Memory B cell (primary cell): ENCODE data around the gene UGGT2.

Experiments
- ATAC-seq: fragments of 150-1000 bp; cut with Tn5 transposase; 2 replicates; pipeline ENCODE4 v1.10.0; 2021; ENCODE audit warnings: low read depth, mild to moderate bottlenecking, moderate library complexity
- DNase-seq, 2 donors: peaks; one replicate each; pipeline ENCODE4 v3.0.0; 2022; ENCODE audit warnings: low spot score in 2 of 2
- H3K27ac Mint-ChIP-seq: one replicate; pipeline ENCODE4 v1.8.0; 2022; ENCODE audit warnings: mild to moderate bottlenecking, moderate library complexity, mixed read lengths
- H3K27me3 Mint-ChIP-seq: one replicate; pipeline ENCODE4 v1.8.0; 2022; ENCODE audit warnings: mixed read lengths
- H3K36me3 Mint-ChIP-seq: one replicate; pipeline ENCODE4 v1.8.0; 2022; ENCODE audit warnings: mild to moderate bottlenecking, mixed read lengths
- H3K4me1 Mint-ChIP-seq: one replicate; pipeline ENCODE4 v1.8.0; 2022; ENCODE audit warnings: mixed read lengths
- H3K4me3 Mint-ChIP-seq: one replicate; pipeline ENCODE4 v1.8.0; 2022; ENCODE audit warnings: mild to moderate bottlenecking, moderate library complexity, mixed read lengths
- H3K9me3 Mint-ChIP-seq: one replicate; pipeline ENCODE4 v1.8.0; 2022; ENCODE audit warnings: mixed read lengths

The UGGT2 gene

DNA sequence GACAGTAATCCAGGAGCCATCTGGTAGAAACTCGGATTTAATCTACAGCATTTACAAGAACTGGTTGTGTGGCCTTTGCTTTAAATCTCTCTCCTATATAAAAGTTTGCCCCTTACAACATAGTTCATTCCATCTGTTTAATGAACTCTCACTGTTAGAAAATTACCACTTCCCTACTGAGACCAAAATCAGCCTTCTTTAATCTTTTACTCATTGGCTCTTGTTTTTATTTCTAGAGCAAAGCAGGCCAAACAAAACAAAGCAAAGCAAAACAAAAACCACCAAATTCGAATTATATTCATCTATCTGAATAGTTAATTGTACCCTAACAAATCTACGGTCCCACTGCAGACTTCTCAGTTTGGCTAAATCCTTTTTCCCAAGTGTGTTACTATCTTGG is 127.0 kb downstream of the UGGT2 start:
- no peak overlapping the region for H3K4me3 Mint-ChIP-seq
- no peak overlapping the region for H3K27ac Mint-ChIP-seq
- no peaks in the 10 kb centered on the region for H3K4me1 Mint-ChIP-seq
- no peaks in the 10 kb centered on the region for H3K36me3 Mint-ChIP-seq
- DNase-seq = no peak
- H3K9me3 Mint-ChIP-seq = peaks cover 3% of the 10 kb centered on the region
- H3K27me3 Mint-ChIP-seq = no peaks in the 10 kb centered on the region
- ATAC-seq = no peak

GRCh38 chr13:95924389-95924994 is 128.7 kb downstream of the UGGT2 start:
- Mint-ChIP-seq H3K4me1 (no peaks in the 10 kb centered on the region), H3K9me3 (no peaks in the 10 kb centered on the region), H3K36me3 (no peaks in the 10 kb centered on the region), H3K4me3 (no peak overlapping the region), H3K27me3 (no peaks in the 10 kb centered on the region), H3K27ac (no peak overlapping the region)
- ATAC-seq (no peak), DNase-seq (no peak)

DNA sequence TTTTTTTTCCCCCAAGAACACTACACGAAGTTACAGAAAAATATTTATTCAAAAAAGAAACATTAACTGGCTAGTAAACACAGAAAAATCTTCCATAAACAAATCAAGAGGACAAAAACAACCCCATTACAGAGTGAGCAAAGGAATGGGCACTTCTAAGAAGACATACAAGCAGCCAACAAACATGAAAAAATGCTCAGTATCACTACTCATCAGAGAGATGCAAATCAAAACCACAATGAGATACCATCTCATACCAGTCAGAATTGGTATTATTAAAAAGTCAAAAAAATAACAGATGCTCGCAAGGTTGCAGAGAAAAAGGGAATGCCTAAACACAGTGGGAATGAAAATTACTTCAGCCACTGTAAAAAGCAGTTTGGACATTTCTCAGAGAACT is 131.7 kb downstream of the UGGT2 start:
- H3K4me3 Mint-ChIP-seq = no peak overlapping the region
- DNase-seq (no peak), ATAC-seq (no peak)
- no peaks in the 10 kb centered on the region for H3K9me3 Mint-ChIP-seq
- H3K36me3 Mint-ChIP-seq = no peaks in the 10 kb centered on the region
- no peak overlapping the region for H3K27ac Mint-ChIP-seq
- H3K27me3 Mint-ChIP-seq = no peaks in the 10 kb centered on the region
- H3K4me1 Mint-ChIP-seq = no peaks in the 10 kb centered on the region

DNA sequence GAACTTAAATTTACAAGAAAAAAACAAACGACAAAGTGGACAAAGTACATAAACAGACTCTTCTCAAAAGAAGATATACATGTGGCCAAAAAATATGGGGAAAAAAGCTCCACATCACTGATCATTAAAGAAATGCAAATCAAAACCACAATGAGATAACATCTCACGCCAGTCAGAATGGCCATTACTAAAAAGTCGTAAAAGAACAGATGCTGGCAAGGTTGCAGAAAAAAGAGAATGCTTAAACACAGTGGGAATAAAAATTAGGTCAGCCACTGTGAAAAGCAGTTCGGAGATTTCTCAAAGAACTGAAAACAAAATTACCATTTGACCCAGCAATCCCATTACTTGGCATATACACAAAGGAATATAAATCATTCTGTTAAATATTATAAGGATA is 132.7 kb downstream of the UGGT2 start:
- DNase-seq (no peak), ATAC-seq (no peak)
- H3K9me3 Mint-ChIP-seq = no peaks in the 10 kb centered on the region
- H3K27me3 Mint-ChIP-seq = no peaks in the 10 kb centered on the region
- H3K27ac Mint-ChIP-seq = no peak overlapping the region
- H3K4me1 Mint-ChIP-seq = no peaks in the 10 kb centered on the region
- H3K4me3 Mint-ChIP-seq = no peak overlapping the region
- no peaks in the 10 kb centered on the region for H3K36me3 Mint-ChIP-seq

- Mint-ChIP-seq H3K27ac (no peak overlapping the region), H3K27me3 (no peaks in the 10 kb centered on the region), H3K4me1 (no peaks in the 10 kb centered on the region), H3K9me3 (no peaks in the 10 kb centered on the region), H3K4me3 (no peak overlapping the region), H3K36me3 (no peaks in the 10 kb centered on the region)
- ATAC-seq (no peak), DNase-seq (no peak)
Measured at GRCh38 chr13:95918860-95919259, 134.3 kb downstream of the UGGT2 start.

GRCh38 chr13:95914991-95915501 is 138.2 kb downstream of the UGGT2 start:
- Mint-ChIP-seq H3K27me3 (no peaks in the 10 kb centered on the region), H3K27ac (no peak overlapping the region), H3K4me1 (no peaks in the 10 kb centered on the region), H3K4me3 (no peak overlapping the region), H3K9me3 (peaks cover 3% of the 10 kb centered on the region), H3K36me3 (peaks cover 5% of the 10 kb centered on the region)
- ATAC-seq (no peak), DNase-seq (no peak)

- H3K27me3 Mint-ChIP-seq = no peaks in the 10 kb centered on the region
- ATAC-seq = no peak
- H3K36me3 Mint-ChIP-seq = peaks cover 6% of the 10 kb centered on the region
- peaks cover 3% of the 10 kb centered on the region for H3K9me3 Mint-ChIP-seq
- H3K4me1 Mint-ChIP-seq = no peaks in the 10 kb centered on the region
- no peak overlapping the region for H3K27ac Mint-ChIP-seq
- no peak for DNase-seq
- no peak overlapping the region for H3K4me3 Mint-ChIP-seq
Measured at GRCh38 chr13:95906999-95907398, 146.2 kb downstream of the UGGT2 start.

GRCh38 chr13:95903569-95903968 is 149.6 kb downstream of the UGGT2 start:
- Mint-ChIP-seq H3K27ac (no peak overlapping the region), H3K27me3 (no peaks in the 10 kb centered on the region), H3K4me1 (no peaks in the 10 kb centered on the region), H3K4me3 (no peak overlapping the region), H3K9me3 (no peaks in the 10 kb centered on the region), H3K36me3 (peaks cover 3% of the 10 kb centered on the region)
- DNase-seq = no peak
- ATAC-seq = no peak

DNA sequence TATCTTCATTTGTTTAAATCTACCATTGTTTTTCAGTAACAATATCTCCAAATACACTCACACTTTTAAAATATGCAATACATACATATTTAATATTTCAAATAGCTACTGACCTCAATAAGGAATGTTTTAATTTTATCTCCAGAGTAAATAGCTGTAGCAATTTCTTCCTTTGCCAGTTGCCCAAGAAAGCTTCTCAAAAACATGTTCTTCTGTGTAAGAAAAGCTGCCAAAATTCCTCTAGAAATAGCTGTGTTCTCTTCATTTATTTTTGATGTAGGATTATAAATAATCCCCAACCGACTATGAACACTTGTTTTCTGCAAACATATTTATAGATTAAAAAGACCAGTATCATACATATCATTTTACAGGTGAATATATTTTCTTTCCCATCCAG is 150.5 kb downstream of the UGGT2 start:
- ATAC-seq (no peak), DNase-seq (no peak)
- Mint-ChIP-seq H3K9me3 (no peaks in the 10 kb centered on the region), H3K27ac (no peak overlapping the region), H3K27me3 (no peaks in the 10 kb centered on the region), H3K4me3 (no peak overlapping the region), H3K36me3 (peaks cover under 1% of the 10 kb centered on the region), H3K4me1 (no peaks in the 10 kb centered on the region)

DNA sequence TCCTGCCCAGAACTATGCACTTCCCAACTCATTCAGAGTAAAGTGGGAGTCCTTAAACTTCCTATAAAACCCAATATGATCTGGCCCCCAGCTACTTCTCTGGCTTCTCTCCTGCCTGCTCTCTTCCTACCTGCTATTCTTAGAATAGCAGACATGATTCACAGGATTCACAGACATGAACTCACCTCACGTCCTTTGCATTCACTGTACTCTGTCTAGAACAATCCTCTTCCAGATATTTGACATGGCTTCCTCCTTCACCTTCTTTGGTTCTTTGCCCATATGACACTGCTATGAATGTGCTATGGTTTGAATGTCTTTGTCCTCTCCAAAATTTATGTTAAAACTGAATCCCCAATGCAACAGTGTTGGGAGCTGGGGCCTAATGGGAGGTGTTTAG is 154.9 kb downstream of the UGGT2 start:
- no peaks in the 10 kb centered on the region for H3K4me1 Mint-ChIP-seq
- no peaks in the 10 kb centered on the region for H3K36me3 Mint-ChIP-seq
- H3K27ac Mint-ChIP-seq = no peak overlapping the region
- no peaks in the 10 kb centered on the region for H3K9me3 Mint-ChIP-seq
- no peaks in the 10 kb centered on the region for H3K27me3 Mint-ChIP-seq
- no peak overlapping the region for H3K4me3 Mint-ChIP-seq
- ATAC-seq (no peak), DNase-seq (no peak)

DNA sequence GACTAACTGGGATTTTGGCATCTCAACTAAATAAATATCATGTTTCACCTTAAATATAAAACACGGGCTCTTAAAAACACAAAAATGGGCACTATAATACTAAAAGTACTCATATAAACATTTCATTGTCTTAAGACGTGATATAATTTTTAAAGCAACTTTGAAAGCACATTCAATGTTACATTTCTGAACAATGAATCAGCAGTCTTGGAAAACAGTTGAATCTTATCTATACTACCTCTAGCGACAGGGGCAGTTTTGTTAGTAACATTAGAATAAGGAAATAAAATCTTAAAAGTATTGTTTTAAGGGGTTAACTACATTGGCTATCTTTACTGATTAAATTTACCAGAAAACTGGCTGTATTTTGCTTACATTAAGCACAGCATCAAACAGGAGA is 156.9 kb downstream of the UGGT2 start:
- Mint-ChIP-seq H3K9me3 (no peaks in the 10 kb centered on the region), H3K4me1 (no peaks in the 10 kb centered on the region), H3K27me3 (no peaks in the 10 kb centered on the region), H3K36me3 (no peaks in the 10 kb centered on the region), H3K4me3 (no peak overlapping the region), H3K27ac (no peak overlapping the region)
- ATAC-seq = no peak
- no peak for DNase-seq

DNA sequence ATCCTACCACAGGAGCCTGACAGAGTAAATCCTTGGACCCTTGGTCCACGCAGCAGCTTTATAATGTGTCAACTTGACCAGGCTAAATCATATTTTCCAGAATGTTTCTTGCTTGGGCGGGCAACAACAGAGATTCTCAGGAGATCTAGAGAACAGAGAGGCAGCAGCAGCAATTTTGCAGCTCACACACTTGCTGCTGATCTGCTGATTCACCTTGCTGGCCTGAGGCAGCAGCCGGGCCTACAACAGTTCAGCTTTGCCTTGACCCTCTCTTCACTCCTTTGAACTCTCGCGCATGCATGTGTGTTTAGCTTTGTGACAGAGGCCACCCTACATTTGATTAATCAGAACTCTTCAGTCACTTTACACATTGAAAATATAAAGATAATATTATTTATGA is 159.3 kb downstream of the UGGT2 start:
- H3K9me3 Mint-ChIP-seq = peaks cover 3% of the 10 kb centered on the region
- DNase-seq (no peak), ATAC-seq (no peak)
- no peaks in the 10 kb centered on the region for H3K27me3 Mint-ChIP-seq
- no peak overlapping the region for H3K4me3 Mint-ChIP-seq
- H3K27ac Mint-ChIP-seq = no peak overlapping the region
- peaks cover 2% of the 10 kb centered on the region for H3K36me3 Mint-ChIP-seq
- H3K4me1 Mint-ChIP-seq = no peaks in the 10 kb centered on the region

GRCh38 chr13:95882121-95882520 is 171.1 kb downstream of the UGGT2 start:
- Mint-ChIP-seq H3K9me3 (no peaks in the 10 kb centered on the region), H3K36me3 (no peaks in the 10 kb centered on the region)
- ATAC-seq = no peak

GRCh38 chr13:95880331-95880730 is 172.9 kb downstream of the UGGT2 start:
- H3K27ac Mint-ChIP-seq = no peak overlapping the region
- ATAC-seq (no peak), DNase-seq (no peak)
- no peaks in the 10 kb centered on the region for H3K4me1 Mint-ChIP-seq
- H3K36me3 Mint-ChIP-seq = no peaks in the 10 kb centered on the region
- no peaks in the 10 kb centered on the region for H3K27me3 Mint-ChIP-seq
- no peak overlapping the region for H3K4me3 Mint-ChIP-seq
- no peaks in the 10 kb centered on the region for H3K9me3 Mint-ChIP-seq

More at GRCh38 chr13:95882121-95882520, 171.1 kb downstream of the UGGT2 start:
- H3K4me3 Mint-ChIP-seq = no peak overlapping the region
- no peak overlapping the region for H3K27ac Mint-ChIP-seq
- H3K4me1 Mint-ChIP-seq = no peaks in the 10 kb centered on the region
- DNase-seq = no peak
- H3K27me3 Mint-ChIP-seq = no peaks in the 10 kb centered on the region

GRCh38 chr13:95874286-95874685 is 178.9 kb downstream of the UGGT2 start:
- Mint-ChIP-seq H3K36me3 (no peaks in the 10 kb centered on the region), H3K9me3 (no peaks in the 10 kb centered on the region), H3K27me3 (no peaks in the 10 kb centered on the region), H3K4me1 (no peaks in the 10 kb centered on the region), H3K27ac (no peak overlapping the region), H3K4me3 (no peak overlapping the region)
- no peak for ATAC-seq
- DNase-seq = no peak
